HL-60 (cell line): Measurements from ENCODE around the gene NTN4.

Experiments used
- DNase-seq, 2 experiments: peaks; one replicate each; pipeline ENCODE4 v3.0.0-alpha.2; 2010 to 2020; ENCODE audit warnings: low read depth in 1 of 2, low spot score in 1 of 2
- H3K27ac ChIP-seq: fragments of 250-450 bp; sonication (Bioruptor Pico); replicated peaks from 2 replicates; pipeline ENCODE4 v1.5.1; 2020; ENCODE audit warnings: mild to moderate bottlenecking, moderate library complexity
- H3K27me3 ChIP-seq: fragments of 250-450 bp; sonication (Bioruptor Pico); 2 replicates; pipeline ENCODE4 v1.5.1; 2021; ENCODE audit warnings: mild to moderate bottlenecking, moderate library complexity; ENCODE audit not compliant: insufficient read depth, poor library complexity, severe bottlenecking
- H3K4me3 ChIP-seq: replicated peaks from 2 replicates; pipeline ENCODE4 v1.5.1; 2011; ENCODE audit warnings: mild to moderate bottlenecking, control low read depth, low read length; ENCODE audit not compliant: insufficient read depth
- GABPA ChIP-seq: IDR thresholded peaks from 2 replicates; pipeline ENCODE4 v1.6.1; 2012; ENCODE audit warnings: low read depth
- POLR2AphosphoS5 ChIP-seq: IDR thresholded peaks from 2 replicates; pipeline ENCODE4 v1.6.1; 2012; ENCODE audit warnings: low read depth
- SPI1 ChIP-seq: IDR thresholded peaks from 2 replicates; pipeline ENCODE4 v1.6.1; 2012; ENCODE audit warnings: low read depth, mild to moderate bottlenecking, borderline replicate concordance
- TF ChIP-seq, protein P1 (sequence below): IDR thresholded peaks from one replicate; pipeline ENCODE4 v1.5.1; 2011; ENCODE audit warnings: low read length, control low read depth, inconsistent platforms; ENCODE audit not compliant: insufficient read depth
- TF ChIP-seq, protein P2 (sequence below): IDR thresholded peaks from 2 replicates; pipeline ENCODE4 v1.6.1; 2012; ENCODE audit warnings: low read depth; ENCODE audit not compliant: insufficient replicate concordance

The NTN4 gene

DNA sequence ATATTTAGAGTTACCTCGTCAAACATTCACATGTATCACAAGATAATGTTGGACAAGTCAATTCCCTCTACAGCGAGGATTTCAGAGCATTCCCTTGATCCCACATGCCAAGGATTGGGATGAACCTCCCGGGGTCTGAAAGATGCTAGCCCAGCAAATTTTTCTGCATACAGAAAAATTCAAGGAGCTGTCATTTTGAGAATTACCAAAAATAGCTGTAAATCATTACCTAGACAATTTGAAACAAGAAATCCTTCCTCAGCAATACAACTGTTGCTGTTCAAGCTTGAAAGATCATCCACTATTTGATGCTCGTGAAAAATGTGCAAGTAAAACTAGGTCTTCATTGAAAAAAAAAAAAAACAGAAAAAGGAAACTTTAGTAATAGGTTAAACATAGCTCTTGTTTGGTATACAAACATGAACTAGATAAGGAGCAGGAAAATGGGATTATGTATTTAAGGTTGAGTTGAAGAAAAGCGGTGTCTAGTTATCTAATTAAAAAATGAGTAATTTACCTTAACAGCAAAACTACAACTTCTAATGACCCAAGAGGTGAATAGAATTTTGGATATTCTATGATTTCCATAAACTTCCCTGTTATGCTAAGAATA is 73.1 kb downstream of the NTN4 start:
- Histone ChIP-seq H3K27ac (no peak overlapping the region), H3K4me3 (no peak overlapping the region), H3K27me3 (no peaks in the 10 kb centered on the region)
- no peak for TF ChIP-seq GABPA
- no peak for TF ChIP-seq SPI1
- TF ChIP-seq, protein P1, sequence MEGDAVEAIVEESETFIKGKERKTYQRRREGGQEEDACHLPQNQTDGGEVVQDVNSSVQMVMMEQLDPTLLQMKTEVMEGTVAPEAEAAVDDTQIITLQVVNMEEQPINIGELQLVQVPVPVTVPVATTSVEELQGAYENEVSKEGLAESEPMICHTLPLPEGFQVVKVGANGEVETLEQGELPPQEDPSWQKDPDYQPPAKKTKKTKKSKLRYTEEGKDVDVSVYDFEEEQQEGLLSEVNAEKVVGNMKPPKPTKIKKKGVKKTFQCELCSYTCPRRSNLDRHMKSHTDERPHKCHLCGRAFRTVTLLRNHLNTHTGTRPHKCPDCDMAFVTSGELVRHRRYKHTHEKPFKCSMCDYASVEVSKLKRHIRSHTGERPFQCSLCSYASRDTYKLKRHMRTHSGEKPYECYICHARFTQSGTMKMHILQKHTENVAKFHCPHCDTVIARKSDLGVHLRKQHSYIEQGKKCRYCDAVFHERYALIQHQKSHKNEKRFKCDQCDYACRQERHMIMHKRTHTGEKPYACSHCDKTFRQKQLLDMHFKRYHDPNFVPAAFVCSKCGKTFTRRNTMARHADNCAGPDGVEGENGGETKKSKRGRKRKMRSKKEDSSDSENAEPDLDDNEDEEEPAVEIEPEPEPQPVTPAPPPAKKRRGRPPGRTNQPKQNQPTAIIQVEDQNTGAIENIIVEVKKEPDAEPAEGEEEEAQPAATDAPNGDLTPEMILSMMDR = no peak
- no peak for TF ChIP-seq POLR2AphosphoS5
- TF ChIP-seq, protein P2, sequence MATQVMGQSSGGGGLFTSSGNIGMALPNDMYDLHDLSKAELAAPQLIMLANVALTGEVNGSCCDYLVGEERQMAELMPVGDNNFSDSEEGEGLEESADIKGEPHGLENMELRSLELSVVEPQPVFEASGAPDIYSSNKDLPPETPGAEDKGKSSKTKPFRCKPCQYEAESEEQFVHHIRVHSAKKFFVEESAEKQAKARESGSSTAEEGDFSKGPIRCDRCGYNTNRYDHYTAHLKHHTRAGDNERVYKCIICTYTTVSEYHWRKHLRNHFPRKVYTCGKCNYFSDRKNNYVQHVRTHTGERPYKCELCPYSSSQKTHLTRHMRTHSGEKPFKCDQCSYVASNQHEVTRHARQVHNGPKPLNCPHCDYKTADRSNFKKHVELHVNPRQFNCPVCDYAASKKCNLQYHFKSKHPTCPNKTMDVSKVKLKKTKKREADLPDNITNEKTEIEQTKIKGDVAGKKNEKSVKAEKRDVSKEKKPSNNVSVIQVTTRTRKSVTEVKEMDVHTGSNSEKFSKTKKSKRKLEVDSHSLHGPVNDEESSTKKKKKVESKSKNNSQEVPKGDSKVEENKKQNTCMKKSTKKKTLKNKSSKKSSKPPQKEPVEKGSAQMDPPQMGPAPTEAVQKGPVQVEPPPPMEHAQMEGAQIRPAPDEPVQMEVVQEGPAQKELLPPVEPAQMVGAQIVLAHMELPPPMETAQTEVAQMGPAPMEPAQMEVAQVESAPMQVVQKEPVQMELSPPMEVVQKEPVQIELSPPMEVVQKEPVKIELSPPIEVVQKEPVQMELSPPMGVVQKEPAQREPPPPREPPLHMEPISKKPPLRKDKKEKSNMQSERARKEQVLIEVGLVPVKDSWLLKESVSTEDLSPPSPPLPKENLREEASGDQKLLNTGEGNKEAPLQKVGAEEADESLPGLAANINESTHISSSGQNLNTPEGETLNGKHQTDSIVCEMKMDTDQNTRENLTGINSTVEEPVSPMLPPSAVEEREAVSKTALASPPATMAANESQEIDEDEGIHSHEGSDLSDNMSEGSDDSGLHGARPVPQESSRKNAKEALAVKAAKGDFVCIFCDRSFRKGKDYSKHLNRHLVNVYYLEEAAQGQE = no peak
- no peak for DNase-seq

DNA sequence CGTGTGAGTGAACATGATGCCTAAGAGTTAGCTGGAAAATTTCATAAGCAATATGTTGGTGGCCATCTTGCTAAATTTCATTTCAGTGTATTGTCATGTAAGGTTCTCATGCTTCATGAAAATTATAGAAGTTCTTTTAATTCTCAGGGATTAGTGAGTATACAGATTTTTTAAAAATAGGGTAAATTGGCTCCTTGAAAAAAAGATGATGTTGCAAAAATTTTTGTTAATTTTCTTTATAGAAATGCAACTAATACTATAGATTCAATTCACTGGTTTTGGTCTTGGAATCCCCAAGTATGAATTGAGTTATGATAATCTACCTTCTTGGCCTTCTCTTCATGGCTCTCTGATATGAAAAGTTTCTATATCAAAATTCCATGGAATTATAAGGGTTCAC is 75.4 kb downstream of the NTN4 start:
- TF ChIP-seq, protein P2 = no peak
- no peak for TF ChIP-seq GABPA
- TF ChIP-seq, protein P1 = no peak
- no peak for TF ChIP-seq SPI1
- TF ChIP-seq POLR2AphosphoS5 = no peak
- no peak overlapping the region for H3K27ac ChIP-seq
- DNase-seq = no peak
- H3K27me3 ChIP-seq = no peaks in the 10 kb centered on the region
- H3K4me3 ChIP-seq = no peak overlapping the region

DNA sequence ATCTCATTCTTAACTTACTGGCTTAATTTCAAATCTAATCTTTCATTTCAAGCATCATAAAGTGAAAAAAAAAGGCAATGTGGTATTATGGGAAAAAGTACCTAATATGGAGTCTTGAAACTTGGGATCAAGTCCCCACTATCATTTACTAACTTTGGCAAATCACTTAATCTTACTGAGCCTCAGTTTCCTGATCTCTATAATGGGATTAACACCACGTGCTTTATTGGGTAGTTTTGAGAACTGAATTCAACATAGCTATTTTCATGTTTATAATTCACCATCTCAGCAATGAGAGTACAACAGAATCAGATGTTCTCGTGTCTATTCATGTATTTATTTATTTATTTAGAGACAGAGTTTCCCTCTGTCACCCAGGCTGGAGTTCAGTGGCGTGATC is 78.3 kb downstream of the NTN4 start:
- TF ChIP-seq, protein P2 = no peak
- no peak for TF ChIP-seq SPI1
- TF ChIP-seq, protein P1 = no peak
- H3K27me3 ChIP-seq = no peaks in the 10 kb centered on the region
- DNase-seq = no peak
- H3K4me3 ChIP-seq = no peak overlapping the region
- H3K27ac ChIP-seq = no peak overlapping the region
